ENCODE results near the gene REG3A.

Gene REG3A

GRCh38 chr2:79159653-79160052 is at the start of gene REG3A:
REG3A (minus strand) TSS chr2:79159753; CDS start chr2:79159405, 348 bp downstream.
- DNase-seq = no peak

DNA sequence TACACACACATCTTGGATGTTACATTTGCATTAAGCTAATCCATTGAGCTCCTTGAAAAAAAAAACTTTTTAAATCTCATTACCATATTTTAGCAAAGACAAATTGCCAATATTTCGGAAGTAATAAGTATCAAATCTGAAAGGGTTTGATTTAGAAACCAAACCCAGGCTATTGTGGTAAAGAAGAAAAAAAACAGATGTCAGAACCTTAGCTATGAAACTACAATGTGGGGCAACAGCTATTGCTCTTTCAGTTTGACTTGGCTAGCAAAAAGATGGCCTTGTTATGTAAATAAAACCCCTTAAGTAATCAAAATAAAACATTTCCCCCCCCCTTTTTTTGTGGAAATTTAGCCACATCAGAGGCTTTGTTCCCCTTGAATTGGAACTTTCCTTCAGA is 41.2 kb upstream of the REG3A start:
- DNase-seq = no peak

DNA sequence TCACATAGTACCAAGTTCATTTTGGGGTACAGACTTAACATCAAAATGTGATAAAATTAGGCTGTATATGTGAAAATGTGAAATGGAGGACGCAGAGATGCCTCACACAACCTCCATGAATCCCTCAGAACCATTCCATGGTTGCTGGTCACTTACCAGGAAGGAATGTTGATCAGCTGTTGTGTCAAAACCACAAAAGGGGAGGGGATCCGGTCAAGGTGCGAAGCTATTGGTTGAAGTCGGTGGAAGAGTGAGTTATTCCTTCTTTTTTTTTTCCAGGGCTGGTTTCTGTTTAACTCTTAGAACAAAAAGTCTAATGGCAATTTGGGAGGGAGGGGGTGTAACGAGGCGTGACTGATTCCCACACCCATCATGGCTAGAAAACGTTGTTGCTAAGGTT is 32.3 kb upstream of the REG3A start:
- no peak for DNase-seq

DNA sequence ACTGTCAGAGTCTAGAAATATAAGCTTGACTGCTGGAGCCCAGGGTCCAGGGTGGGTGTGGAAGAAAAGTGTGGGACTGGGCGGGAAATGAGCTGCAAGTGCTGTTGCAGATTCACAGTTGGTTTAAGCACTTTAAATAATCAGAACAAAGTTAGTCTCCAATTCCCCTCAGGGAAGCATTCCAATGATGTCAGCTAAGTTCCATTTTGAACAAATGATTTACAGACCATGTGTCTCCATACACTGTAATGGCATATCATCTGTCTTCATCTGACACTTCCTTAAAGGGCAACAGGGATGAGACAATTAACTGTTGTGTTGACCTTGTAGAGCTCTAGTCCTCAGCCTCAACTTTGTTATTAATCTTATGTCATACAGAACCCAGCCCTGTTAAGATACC is 31.5 kb upstream of the REG3A start:
- no peak for DNase-seq

DNA sequence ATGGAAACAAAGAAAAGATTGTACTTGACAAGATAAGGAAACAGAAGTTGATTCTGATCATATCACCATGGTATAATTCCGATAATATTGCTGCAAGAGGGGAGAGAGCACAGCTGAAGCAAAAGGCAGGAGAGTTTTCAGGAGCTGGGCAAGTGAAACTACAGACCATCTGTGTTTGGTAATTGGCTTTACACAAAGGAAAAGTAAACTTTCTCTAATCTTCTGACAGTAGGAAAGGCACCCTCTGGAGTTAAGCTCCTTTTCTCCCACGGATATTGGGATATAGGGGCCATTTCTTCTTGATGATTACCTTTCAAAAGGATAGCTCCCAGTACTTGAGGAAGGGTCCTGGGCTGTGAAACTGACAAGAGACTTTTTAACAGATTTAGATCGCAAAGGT is 29.9 kb upstream of the REG3A start:
- DNase-seq = no peak

GRCh38 chr2:79181617-79182016 is 22.1 kb upstream of the REG3A start:
- no peak for DNase-seq

GRCh38 chr2:79180092-79180491 is 20.5 kb upstream of the REG3A start:
- DNase-seq = no peak

- DNase-seq = no peak
Observed at GRCh38 chr2:79179036-79179435, 19.5 kb upstream of the REG3A start.

- DNase-seq = no peak
Observed at GRCh38 chr2:79178076-79178674, 18.6 kb upstream of the REG3A start.

DNA sequence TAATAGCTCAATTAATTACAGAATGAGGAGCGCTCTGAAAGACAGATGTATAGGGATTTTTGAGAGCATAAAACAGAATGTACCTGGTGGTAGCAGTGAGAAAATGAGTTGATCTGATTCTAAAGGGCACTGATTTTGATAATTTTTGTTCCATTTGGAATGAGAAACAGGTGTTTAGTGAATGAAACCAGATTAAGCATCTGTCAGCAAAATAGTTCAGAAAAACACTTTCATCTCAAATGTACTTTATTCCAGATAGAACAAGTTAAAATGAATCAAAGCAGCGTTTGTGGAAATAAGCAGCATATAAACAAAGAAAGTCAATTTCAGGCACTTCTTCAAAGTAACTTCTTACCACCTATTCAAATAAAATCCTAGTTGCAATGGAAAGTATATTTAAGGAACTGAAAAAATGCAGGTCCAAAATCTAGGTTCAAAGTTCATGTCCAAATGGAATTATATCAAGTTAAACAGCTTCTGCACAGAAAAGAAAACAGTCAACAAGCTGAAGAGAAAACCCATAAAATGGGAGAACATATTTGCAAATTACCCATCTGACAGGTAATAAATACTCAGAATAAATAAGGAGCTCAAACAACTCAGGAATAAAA is 11.9 kb upstream of the REG3A start:
- DNase-seq = no peak

GRCh38 chr2:79162801-79163200 is 3.2 kb upstream of the REG3A start:
- DNase-seq = no peak

- DNase-seq = no peak
Observed at GRCh38 chr2:79162132-79162531, 2.6 kb upstream of the REG3A start.

GRCh38 chr2:79159030-79159429 is 523 bp downstream of the REG3A start:
- DNase-seq = no peak

DNA sequence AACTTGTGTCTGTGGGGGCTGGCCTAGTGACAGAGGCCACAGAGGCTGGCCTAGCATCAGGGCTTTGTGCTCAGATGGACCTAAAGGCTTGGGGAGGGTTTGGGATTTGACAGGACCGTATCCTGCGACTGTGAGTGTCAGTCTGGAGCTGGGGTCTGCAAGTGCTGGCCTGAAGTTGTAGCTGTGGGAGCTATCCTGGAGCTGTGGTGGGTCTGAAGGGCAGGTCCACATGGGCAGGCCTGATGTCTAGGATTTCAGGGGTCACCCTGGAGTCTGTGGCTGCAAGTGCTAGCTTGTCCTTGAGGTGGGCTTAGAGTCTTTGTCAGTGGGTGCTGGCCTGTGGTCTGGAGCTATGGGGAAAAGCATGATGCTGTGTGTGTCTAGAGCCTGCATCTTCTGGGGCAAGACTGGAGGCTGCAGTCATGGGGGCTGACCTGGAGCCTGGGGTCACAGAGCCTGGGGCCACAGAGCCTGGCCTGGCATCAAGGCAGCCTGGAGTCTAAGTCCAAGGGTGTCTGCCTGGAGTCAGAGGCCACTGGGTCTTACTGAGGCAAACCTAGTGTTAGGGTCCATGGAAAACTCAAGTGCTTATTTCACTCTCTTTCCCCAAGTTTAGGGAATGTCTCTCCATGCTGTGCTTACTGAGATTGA is 3.6 kb downstream of the REG3A start:
- no peak for DNase-seq

DNA sequence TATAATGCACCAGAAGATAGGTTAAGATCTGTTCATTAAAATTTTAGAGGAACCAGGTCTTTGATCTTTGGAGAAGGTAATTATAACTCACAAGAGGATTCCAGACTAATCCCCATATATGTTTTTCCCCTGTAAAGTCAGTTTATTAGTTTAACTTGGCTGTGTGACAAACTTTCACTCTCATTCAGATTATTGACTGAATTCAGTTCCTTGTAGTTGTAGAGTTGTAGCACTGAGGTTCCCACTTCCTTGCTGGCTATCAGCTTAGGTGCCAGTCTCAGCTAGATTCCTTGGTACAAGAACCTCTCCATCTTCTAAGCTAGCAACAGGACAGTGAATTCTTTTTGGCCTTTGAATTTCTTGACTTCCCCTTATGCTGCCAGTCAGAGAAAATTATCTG is 20.1 kb downstream of the REG3A start:
- no peak for DNase-seq

- DNase-seq = no peak
Observed at GRCh38 chr2:79138385-79138784, 21.2 kb downstream of the REG3A start.

DNA sequence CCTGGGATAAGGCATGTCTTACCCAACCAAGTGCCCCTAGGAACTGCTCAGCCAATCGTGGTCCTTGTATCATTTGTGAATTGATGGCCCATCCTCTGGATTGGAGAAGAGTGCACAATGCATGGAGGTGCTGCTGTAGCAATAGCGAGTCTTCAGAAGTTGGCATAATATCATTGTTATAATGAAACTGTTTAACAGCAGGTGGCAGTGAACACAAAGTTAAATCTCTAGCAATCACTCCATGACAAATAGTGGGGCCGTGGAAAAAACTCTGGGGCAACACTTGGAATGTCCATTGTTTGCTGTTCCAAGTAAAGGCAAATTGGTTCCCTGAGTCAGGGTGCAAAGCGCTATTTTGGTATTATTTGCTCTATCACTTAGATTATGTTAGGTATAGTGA is 27.9 kb downstream of the REG3A start:
- no peak for DNase-seq

- no peak for DNase-seq
Observed at GRCh38 chr2:79129804-79130203, 29.7 kb downstream of the REG3A start.

GRCh38 chr2:79129260-79129659 is 30.3 kb downstream of the REG3A start:
- no peak for DNase-seq

GRCh38 chr2:79128406-79128805 is 31.1 kb downstream of the REG3A start:
- no peak for DNase-seq

DNA sequence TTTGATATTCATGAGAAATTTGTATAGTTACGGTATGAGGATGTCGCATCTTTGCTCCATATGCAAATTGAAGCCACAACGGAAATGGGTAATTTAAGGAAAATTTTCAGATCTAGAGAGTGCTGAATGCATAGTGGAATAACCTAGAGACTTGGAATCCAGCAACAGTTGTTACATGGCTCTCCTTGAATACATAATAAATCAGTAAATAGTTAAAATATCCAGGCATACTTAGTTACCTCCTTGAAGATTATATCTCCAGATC is 33.9 kb downstream of the REG3A start:
- no peak for DNase-seq

DNA sequence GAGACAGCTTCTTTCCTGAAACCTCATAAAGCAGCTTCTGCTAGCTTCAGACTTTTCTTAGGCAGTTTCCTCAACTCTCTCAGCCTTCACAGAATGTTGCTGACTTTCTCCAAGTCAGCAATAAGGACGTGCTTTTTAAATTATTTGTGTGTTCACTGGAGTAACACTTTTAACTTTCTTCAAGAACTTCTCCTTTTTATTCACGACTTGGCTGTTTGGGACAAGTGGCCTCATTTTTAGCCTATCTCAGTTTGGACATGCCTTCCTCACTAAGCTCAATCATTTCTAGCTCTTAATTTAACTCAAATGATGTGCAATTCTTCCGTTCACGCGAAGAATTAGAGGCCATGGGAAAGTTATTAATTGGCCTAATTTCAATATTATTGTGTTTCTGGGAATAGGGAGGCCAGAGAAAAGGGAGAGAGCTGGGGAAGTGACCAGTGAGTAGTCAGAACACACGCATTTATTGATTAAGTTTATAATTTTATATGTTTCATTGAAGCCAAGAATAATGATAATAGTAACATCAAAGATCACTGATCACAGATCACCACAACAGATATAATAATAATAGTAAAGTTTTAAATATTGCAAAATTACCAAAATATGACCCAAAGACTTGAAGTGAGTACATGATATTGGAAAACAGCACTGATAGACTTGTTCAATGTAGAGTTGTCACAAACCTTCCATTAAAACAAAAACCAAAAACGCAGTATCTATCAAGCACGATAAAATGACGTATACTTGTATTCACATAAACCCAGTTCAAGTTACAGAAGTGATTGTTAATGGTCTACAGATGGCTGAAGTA is 34.4 kb downstream of the REG3A start:
- no peak for DNase-seq

DNA sequence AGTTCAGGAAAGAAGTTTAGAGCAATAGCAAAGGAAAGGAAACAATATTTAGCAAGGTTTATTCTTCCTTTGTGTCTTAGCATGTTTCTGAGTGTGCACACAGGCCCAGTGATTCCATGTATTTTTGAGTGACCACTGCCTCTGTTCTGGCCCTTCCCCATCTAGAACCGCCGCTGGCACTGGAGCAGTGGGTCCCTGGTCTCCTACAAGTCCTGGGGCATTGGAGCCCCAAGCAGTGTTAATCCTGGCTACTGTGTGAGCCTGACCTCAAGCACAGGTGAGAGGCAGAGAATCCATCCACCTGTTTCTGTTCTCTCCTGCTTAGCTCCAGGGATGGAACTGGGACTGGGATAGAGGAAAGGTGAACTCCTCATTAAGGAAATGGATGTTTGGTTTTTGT is 36.9 kb downstream of the REG3A start:
- no peak for DNase-seq

- DNase-seq = no peak
Observed at GRCh38 chr2:79120194-79120713, 39.3 kb downstream of the REG3A start, which contains the start of gene REG1A. REG1A (plus strand) TSS chr2:79120488; CDS start chr2:79120862, 374 bp downstream.

Measured in activated CD4-positive, alpha-beta T cell treated with anti-CD3 and anti-CD28 coated beads, Interleukin-2, amount 50 U/mL, for 48 hours (primary cell).